HCT116 (cell line): ENCODE results near the gene KHSRP. TPM values are rescaled to one million over a fixed set of nuclear protein-coding genes. Genes with fewer than 3 reads are reported as not detected.

Experiments used
- ATAC-seq: fragments of 200-7000 bp; cut with Tn5 transposase; 2 replicates; pipeline ENCODE4 v1.9.1; 2020; ENCODE audit warnings: mild to moderate bottlenecking, moderate library complexity
- BruUV-seq: library from RNA; stranded (reverse); fragments of 400-500 nt; replicated peaks from 2 replicates; lab custom pipeline; 2021; lab: Mats Ljungman, UMichigan
- CTCF ChIA-PET: fragments of 300-600 bp; sonication (Branson Sonifier 250); formaldehyde crosslinking; loops from one replicate; lab custom pipeline; 2021; ENCODE audit warnings: antibody characterized with exemption; lab: Charles Lee
- POLR2A ChIA-PET: fragments of 300-600, 350-600 bp; sonication (Branson Sonifier 250); formaldehyde crosslinking; loops from one replicate; lab custom pipeline; 2021; ENCODE audit warnings: antibody characterized with exemption; lab: Charles Lee
- RAD21 ChIA-PET, 2 experiments: fragments of 300-600 bp; sonication (Branson Sonifier 250); formaldehyde crosslinking; loops; one replicate each; lab custom pipeline; 2023; ENCODE audit warnings: low total read pairs in 2 of 2; ENCODE audit not compliant: uncharacterized antibody in 2 of 2, unreplicated experiment in 2 of 2, low non-redundant PET in 1 of 2; lab: Charles Lee
- DNase-seq: peaks from one replicate; pipeline ENCODE4 v3.0.0-alpha.2; 2010; ENCODE audit warnings: low read depth, low spot score
- H2AFZ ChIP-seq: fragments of 200-600 bp; shearing (Covaris generic), sonication (generic); 2 replicates; pipeline ENCODE4 v1.6.1; 2017; ENCODE audit warnings: low read depth, mixed run types, mixed read lengths, antibody characterized with exemption, low read length; ENCODE audit not compliant: poor library complexity, severe bottlenecking
- H3K27ac ChIP-seq: 2 replicates; pipeline ENCODE4 v1.5.1; 2012; ENCODE audit warnings: low read depth, low read length
- H3K27me3 ChIP-seq: fragments of 200-600 bp; sonication (generic); 2 replicates; pipeline ENCODE4 v1.6.1; 2016; ENCODE audit warnings: mixed run types, low read length, mixed read lengths; ENCODE audit not compliant: insufficient read depth
- H3K36me3 ChIP-seq, 2 experiments: fragments of 200-500 bp in 1 of 2; fragments of 200-600 bp in 1 of 2; sonication (Bioruptor generic) in 1 of 2; sonication (generic) in 1 of 2; 2 replicates each; pipeline versions ENCODE4 v1.5.1 to v1.6.1; 2014 to 2016; ENCODE audit warnings: low read length in 2 of 2, inconsistent platforms in 1 of 2, mixed read lengths in 1 of 2, mixed run types in 1 of 2; ENCODE audit not compliant: insufficient read depth in 2 of 2, control insufficient read depth in 1 of 2
- H3K4me1 ChIP-seq, 2 experiments: fragments of 200-600 bp in 1 of 2; sonication (generic) in 1 of 2; 2 replicates each; pipeline versions ENCODE4 v1.5.1 to v1.6.1; 2012 to 2017; ENCODE audit warnings: low read length in 2 of 2, inconsistent platforms in 1 of 2, mild to moderate bottlenecking in 1 of 2, mixed read lengths in 1 of 2, mixed run types in 1 of 2, moderate library complexity in 1 of 2; ENCODE audit not compliant: insufficient read depth in 2 of 2, control insufficient read depth in 1 of 2
- H3K4me2 ChIP-seq: fragments of 200-600 bp; sonication (generic); 2 replicates; pipeline ENCODE4 v1.6.1; 2017; ENCODE audit warnings: mixed run types, low read length, mixed read lengths
- H3K4me3 ChIP-seq, 2 experiments: fragments of 200-600 bp in 1 of 2; sonication (generic) in 1 of 2; replicated peaks in 1 of 2; 2 replicates each; pipeline ENCODE4 v1.5.1; 2011 to 2016; ENCODE audit warnings: low read length in 2 of 2, control low read depth in 1 of 2, low read depth in 1 of 2, mild to moderate bottlenecking in 1 of 2, mixed read lengths in 1 of 2, mixed run types in 1 of 2
- H3K79me2 ChIP-seq: fragments of 200-600 bp; sonication (generic); 2 replicates; pipeline ENCODE4 v1.6.1; 2017; ENCODE audit warnings: mild to moderate bottlenecking, mixed run types, low read length, moderate library complexity, mixed read lengths; ENCODE audit not compliant: insufficient read depth
- H3K9ac ChIP-seq: fragments of 200-600 bp; sonication (generic); 2 replicates; pipeline ENCODE4 v1.6.1; 2016; ENCODE audit warnings: low read length, mixed read lengths
- H3K9me2 ChIP-seq: fragments of 200-600 bp; sonication (generic), shearing (Covaris generic); 2 replicates; pipeline ENCODE4 v1.6.1; 2017; ENCODE audit warnings: mixed run types, mild to moderate bottlenecking, moderate library complexity; ENCODE audit not compliant: insufficient read depth
- H3K9me3 ChIP-seq, 2 experiments: fragments of 200-500 bp in 1 of 2; fragments of 200-600 bp in 1 of 2; sonication (Bioruptor generic) in 1 of 2; sonication (generic) in 1 of 2; 2 replicates each; pipeline ENCODE4 v1.6.1; 2014 to 2017; ENCODE audit warnings: low read length in 2 of 2, mixed read lengths in 2 of 2, inconsistent platforms in 1 of 2, low read depth in 1 of 2, mild to moderate bottlenecking in 1 of 2, mixed run types in 1 of 2, moderate library complexity in 1 of 2; ENCODE audit not compliant: control insufficient read depth in 1 of 2, insufficient read depth in 1 of 2
- H4K20me1 ChIP-seq: fragments of 200-600 bp; sonication (generic), shearing (Covaris generic); 2 replicates; pipeline ENCODE4 v1.6.1; 2017; ENCODE audit warnings: mixed run types, mild to moderate bottlenecking, moderate library complexity; ENCODE audit not compliant: insufficient read depth
- CBX3 ChIP-seq: IDR thresholded peaks from 2 replicates; pipeline ENCODE4 v1.6.1; 2012; ENCODE audit warnings: low read depth
- CEBPB ChIP-seq: IDR thresholded peaks from 2 replicates; pipeline ENCODE4 v1.6.1; 2012; ENCODE audit warnings: low read depth
- EGR1 ChIP-seq: IDR thresholded peaks from 2 replicates; pipeline ENCODE4 v1.6.1; 2012; ENCODE audit warnings: low read depth
- EZH2phosphoT487 ChIP-seq: fragments of 200-600 bp; IDR thresholded peaks from 2 replicates; pipeline ENCODE4 v1.6.1; 2018; ENCODE audit warnings: antibody characterized with exemption, borderline replicate concordance
- JUND ChIP-seq: IDR thresholded peaks from 2 replicates; pipeline ENCODE4 v1.6.1; 2012
- POLR2A ChIP-seq: IDR thresholded peaks from 2 replicates; pipeline ENCODE4 v1.7.0; 2011; ENCODE audit warnings: borderline replicate concordance; ENCODE audit not compliant: insufficient read depth, insufficient read length; ENCODE audit errors: extremely low read depth
- POLR2AphosphoS5 ChIP-seq: IDR thresholded peaks from 2 replicates; pipeline ENCODE4 v1.6.1; 2011; ENCODE audit warnings: mild to moderate bottlenecking, low read depth, low read length, moderate library complexity
- RAD21 ChIP-seq: IDR thresholded peaks from 2 replicates; pipeline ENCODE4 v1.6.1; 2012; ENCODE audit warnings: low read depth, mild to moderate bottlenecking
- SP1 ChIP-seq: IDR thresholded peaks from 2 replicates; pipeline ENCODE4 v1.6.1; 2012; ENCODE audit warnings: low read depth
- SRF ChIP-seq: IDR thresholded peaks from 2 replicates; pipeline ENCODE4 v1.6.1; 2012; ENCODE audit warnings: low read depth
- TCF7L2 ChIP-seq: IDR thresholded peaks from 2 replicates; pipeline ENCODE4 v1.7.0; 2011; ENCODE audit warnings: borderline replicate concordance, inconsistent platforms; ENCODE audit not compliant: insufficient read depth, insufficient read length; ENCODE audit errors: extremely low read depth
- YY1 ChIP-seq: IDR thresholded peaks from 2 replicates; pipeline ENCODE4 v1.6.1; 2011; ENCODE audit warnings: low read length, low read depth, moderate library complexity, mild to moderate bottlenecking; ENCODE audit not compliant: insufficient replicate concordance; ENCODE audit errors: extremely low read depth
- ZFX ChIP-seq: fragments of 450-650 bp; IDR thresholded peaks from 2 replicates; pipeline ENCODE4 v1.6.1; 2017
- intact Hi-C: fragments of 100-400 bp; cut with micrococcal nuclease; formaldehyde crosslinking; loops from 2 replicates; pipeline ENCODE4 v1.10.0; 2022
- total RNA-seq: library from RNA; stranded (reverse); gene quantifications from one replicate; pipeline ENCODE4 v1.2.1, GENCODE V29; 2021; ENCODE audit not compliant: unreplicated experiment
- TF ChIP-seq, protein P1 (sequence below), 3 experiments: fragments of 200-600 bp in 1 of 3; sonication (generic) in 1 of 3; IDR thresholded peaks in 2 of 3; conservative IDR thresholded peaks in 1 of 3; 2 replicates each; pipeline ENCODE4 v1.5.1; 2012 to 2017; ENCODE audit warnings: low read depth in 2 of 3, low read length in 2 of 3, antibody characterized with exemption in 1 of 3, borderline replicate concordance in 1 of 3, control low read depth in 1 of 3, mild to moderate bottlenecking in 1 of 3, mixed read lengths in 1 of 3, mixed run types in 1 of 3, moderate library complexity in 1 of 3; ENCODE audit not compliant: insufficient read depth in 1 of 3
- TF ChIP-seq, protein P2 (sequence below): IDR thresholded peaks from 2 replicates; pipeline ENCODE4 v1.6.1; 2012
- TF ChIP-seq, protein P3 (sequence below): IDR thresholded peaks from 2 replicates; pipeline ENCODE4 v1.6.1; 2011; ENCODE audit warnings: mild to moderate bottlenecking, low read length, moderate library complexity; ENCODE audit not compliant: insufficient replicate concordance; ENCODE audit errors: extremely low read depth
- TF ChIP-seq, protein P4 (sequence below): IDR thresholded peaks from 2 replicates; pipeline ENCODE4 v1.6.1; 2012; ENCODE audit warnings: low read depth

The KHSRP gene
- total RNA-seq, 1 experiment from 2014 or later, result 553 TPM

DNA sequence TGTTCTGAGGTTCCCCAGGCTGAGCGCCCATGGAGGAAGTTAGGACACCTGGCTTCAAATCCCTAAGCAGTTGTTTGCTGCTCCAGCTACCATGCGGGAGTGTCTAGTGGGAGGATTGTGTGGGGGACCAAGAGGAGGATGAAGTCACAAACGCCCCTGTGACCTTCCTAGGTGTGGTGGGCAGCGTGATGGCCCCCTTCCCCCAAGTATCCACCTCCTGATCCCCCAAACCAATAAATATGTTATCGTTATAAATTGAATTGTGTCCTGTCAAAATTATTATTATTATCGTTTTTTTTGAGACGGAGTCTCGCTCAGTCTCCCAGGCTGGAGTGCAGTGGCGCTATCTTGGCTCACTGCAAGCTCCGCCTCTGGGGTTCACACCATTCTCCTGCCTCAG is 9.1 kb upstream of the KHSRP start, which contains the start of gene SLC25A41:
SLC25A41 (minus strand) TSS at position 101 of the 400 bp plus-strand sequence; CDS start at position 31, 70 bp downstream.
- no peaks in the 10 kb centered on the region for H3K36me3 ChIP-seq
- no peak within 1 kb of the TSS for H2AFZ ChIP-seq
- H3K27ac ChIP-seq, result no peak within 1 kb of the TSS
- ChIA-PET POLR2A (no interaction called here), CTCF (no interaction called here), RAD21 (no interaction called here)
- no peak for DNase-seq
- no TSS peak for BruUV-seq
- peaks cover 3 to 7% of the 10 kb centered on the region in 2 experiments; a peak in 3 of 4 replicates for H3K4me1 ChIP-seq
- TF ChIP-seq, protein P1, sequence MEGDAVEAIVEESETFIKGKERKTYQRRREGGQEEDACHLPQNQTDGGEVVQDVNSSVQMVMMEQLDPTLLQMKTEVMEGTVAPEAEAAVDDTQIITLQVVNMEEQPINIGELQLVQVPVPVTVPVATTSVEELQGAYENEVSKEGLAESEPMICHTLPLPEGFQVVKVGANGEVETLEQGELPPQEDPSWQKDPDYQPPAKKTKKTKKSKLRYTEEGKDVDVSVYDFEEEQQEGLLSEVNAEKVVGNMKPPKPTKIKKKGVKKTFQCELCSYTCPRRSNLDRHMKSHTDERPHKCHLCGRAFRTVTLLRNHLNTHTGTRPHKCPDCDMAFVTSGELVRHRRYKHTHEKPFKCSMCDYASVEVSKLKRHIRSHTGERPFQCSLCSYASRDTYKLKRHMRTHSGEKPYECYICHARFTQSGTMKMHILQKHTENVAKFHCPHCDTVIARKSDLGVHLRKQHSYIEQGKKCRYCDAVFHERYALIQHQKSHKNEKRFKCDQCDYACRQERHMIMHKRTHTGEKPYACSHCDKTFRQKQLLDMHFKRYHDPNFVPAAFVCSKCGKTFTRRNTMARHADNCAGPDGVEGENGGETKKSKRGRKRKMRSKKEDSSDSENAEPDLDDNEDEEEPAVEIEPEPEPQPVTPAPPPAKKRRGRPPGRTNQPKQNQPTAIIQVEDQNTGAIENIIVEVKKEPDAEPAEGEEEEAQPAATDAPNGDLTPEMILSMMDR (IDR thresholded peaks at IDR 0.05 in 2 of 3, conservative IDR thresholded peaks at IDR 0.05 in 1 of 3; ENCODE audit: borderline replicate concordance in 1 of 3, insufficient read depth in 1 of 3, low read depth in 2 of 3, low read length in 2 of 3), result no peak
- TF ChIP-seq CBX3 (no peak), POLR2AphosphoS5 (no peak), TCF7L2 (no peak), RAD21 (no peak), POLR2A (no peak), ZFX (no peak), SP1 (no peak), YY1 (no peak), CEBPB (no peak), JUND (no peak), SRF (no peak), EGR1 (no peak), EZH2phosphoT487 (no peak)
- TF ChIP-seq, protein P2, sequence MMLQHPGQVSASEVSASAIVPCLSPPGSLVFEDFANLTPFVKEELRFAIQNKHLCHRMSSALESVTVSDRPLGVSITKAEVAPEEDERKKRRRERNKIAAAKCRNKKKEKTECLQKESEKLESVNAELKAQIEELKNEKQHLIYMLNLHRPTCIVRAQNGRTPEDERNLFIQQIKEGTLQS, result no peak
- TF ChIP-seq, protein P3, sequence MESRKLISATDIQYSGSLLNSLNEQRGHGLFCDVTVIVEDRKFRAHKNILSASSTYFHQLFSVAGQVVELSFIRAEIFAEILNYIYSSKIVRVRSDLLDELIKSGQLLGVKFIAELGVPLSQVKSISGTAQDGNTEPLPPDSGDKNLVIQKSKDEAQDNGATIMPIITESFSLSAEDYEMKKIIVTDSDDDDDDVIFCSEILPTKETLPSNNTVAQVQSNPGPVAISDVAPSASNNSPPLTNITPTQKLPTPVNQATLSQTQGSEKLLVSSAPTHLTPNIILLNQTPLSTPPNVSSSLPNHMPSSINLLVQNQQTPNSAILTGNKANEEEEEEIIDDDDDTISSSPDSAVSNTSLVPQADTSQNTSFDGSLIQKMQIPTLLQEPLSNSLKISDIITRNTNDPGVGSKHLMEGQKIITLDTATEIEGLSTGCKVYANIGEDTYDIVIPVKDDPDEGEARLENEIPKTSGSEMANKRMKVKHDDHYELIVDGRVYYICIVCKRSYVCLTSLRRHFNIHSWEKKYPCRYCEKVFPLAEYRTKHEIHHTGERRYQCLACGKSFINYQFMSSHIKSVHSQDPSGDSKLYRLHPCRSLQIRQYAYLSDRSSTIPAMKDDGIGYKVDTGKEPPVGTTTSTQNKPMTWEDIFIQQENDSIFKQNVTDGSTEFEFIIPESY, result no peak
- TF ChIP-seq, protein P4, sequence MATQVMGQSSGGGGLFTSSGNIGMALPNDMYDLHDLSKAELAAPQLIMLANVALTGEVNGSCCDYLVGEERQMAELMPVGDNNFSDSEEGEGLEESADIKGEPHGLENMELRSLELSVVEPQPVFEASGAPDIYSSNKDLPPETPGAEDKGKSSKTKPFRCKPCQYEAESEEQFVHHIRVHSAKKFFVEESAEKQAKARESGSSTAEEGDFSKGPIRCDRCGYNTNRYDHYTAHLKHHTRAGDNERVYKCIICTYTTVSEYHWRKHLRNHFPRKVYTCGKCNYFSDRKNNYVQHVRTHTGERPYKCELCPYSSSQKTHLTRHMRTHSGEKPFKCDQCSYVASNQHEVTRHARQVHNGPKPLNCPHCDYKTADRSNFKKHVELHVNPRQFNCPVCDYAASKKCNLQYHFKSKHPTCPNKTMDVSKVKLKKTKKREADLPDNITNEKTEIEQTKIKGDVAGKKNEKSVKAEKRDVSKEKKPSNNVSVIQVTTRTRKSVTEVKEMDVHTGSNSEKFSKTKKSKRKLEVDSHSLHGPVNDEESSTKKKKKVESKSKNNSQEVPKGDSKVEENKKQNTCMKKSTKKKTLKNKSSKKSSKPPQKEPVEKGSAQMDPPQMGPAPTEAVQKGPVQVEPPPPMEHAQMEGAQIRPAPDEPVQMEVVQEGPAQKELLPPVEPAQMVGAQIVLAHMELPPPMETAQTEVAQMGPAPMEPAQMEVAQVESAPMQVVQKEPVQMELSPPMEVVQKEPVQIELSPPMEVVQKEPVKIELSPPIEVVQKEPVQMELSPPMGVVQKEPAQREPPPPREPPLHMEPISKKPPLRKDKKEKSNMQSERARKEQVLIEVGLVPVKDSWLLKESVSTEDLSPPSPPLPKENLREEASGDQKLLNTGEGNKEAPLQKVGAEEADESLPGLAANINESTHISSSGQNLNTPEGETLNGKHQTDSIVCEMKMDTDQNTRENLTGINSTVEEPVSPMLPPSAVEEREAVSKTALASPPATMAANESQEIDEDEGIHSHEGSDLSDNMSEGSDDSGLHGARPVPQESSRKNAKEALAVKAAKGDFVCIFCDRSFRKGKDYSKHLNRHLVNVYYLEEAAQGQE, result no peak
- no peak within 1 kb of the TSS for H3K4me3 ChIP-seq
- no peaks in the 10 kb centered on the region for H3K27me3 ChIP-seq
- H4K20me1 ChIP-seq, result no peaks in the 10 kb centered on the region
- no peaks in the 10 kb centered on the region for H3K79me2 ChIP-seq
- no peaks in the 10 kb centered on the region for H3K9me2 ChIP-seq
- no peak within 1 kb of the TSS for H3K9ac ChIP-seq
- intact Hi-C loops, result no loop called here
- H3K9me3 ChIP-seq, result no peaks in the 10 kb centered on the region
- ATAC-seq, result no peak
- no peak within 1 kb of the TSS for H3K4me2 ChIP-seq
